ENCODE results near the gene PGLYRP4.

The PGLYRP4 gene, protein sequence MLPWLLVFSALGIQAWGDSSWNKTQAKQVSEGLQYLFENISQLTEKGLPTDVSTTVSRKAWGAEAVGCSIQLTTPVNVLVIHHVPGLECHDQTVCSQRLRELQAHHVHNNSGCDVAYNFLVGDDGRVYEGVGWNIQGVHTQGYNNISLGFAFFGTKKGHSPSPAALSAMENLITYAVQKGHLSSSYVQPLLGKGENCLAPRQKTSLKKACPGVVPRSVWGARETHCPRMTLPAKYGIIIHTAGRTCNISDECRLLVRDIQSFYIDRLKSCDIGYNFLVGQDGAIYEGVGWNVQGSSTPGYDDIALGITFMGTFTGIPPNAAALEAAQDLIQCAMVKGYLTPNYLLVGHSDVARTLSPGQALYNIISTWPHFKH

DNA sequence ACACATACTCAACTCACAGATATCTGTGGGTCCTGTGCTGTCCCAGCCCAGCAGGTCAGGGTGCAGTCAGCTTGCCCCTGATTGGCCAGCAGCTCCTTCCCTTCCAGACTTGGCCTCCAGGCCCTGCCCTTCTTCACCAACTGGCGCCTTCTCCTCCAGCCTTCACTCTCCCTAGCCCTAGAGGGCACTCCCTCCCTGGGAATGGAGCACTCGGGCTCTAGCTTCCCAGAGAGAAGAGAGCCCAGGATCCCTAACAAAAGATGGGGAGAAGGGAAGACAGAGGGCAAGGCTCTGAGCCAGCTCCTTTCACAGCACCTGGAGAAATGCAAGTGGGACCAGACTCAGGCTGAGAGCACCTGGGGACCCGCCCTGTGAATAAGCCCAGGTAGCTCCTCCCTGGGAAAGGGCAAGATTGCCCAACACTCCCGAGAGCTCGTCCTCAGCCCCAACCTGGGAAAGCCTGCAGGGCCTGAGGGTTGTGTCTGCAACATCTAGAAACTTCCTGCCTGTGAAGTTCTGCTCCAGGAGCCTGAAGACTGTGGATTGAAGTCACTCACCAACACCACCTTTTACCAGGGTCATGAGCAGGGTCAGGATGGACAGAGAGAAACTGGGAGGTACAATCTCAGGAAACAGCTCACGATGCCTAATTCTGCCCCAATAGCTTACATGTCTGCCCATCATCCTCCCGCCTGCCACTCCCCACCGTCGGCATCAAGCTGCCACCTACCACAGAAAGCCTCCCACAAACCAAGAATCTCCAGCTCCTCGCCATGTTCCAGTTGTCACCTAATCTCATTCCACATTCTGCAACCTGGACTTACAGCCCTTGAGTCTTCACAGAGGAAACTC lies at the start of gene PGLYRP4:
Gene PGLYRP4 (minus strand): TSS at position 331 of the 852 bp plus-strand sequence. CDS start 909 bp downstream, outside the sequence.
- POLR2A ChIA-PET: no interaction called here
- Histone ChIP-seq H3K4me1 (ENCODE audit: control insufficient read depth, insufficient read depth, low read length) (no peaks in the 10 kb centered on the region), H3K27ac (ENCODE audit: extremely low read depth, low read depth, low read length) (no peak within 1 kb of the TSS), H3K9me3 (ENCODE audit: control insufficient read depth, insufficient read depth, low read depth, low read length) (no peaks in the 10 kb centered on the region), H3K4me3 (ENCODE audit: low read depth, low read length) (no peak within 1 kb of the TSS), H3K36me3 (ENCODE audit: control insufficient read depth in 2 of 2, insufficient read depth in 1 of 2, low read length in 2 of 2) (no peaks in the 10 kb centered on the region)
- TF ChIP-seq ZNF292 (tag by site-specific recombination; IDR thresholded peaks at IDR 0.05; ENCODE audit: borderline replicate concordance, low read depth) (no peak), ZNF174 (tag by site-specific recombination; IDR thresholded peaks at IDR 0.05) (no peak), GFI1B (tag by site-specific recombination; IDR thresholded peaks at IDR 0.05) (no peak), ZSCAN30 (tag by site-specific recombination; IDR thresholded peaks at IDR 0.05) (no peak), ZNF311 (tag by site-specific recombination; IDR thresholded peaks at IDR 0.05; ENCODE audit: borderline replicate concordance) (no peak), ZNF132 (tag by site-specific recombination; IDR thresholded peaks at IDR 0.05; ENCODE audit: borderline replicate concordance) (no peak), ZNF561 (tag by site-specific recombination; IDR thresholded peaks at IDR 0.05; ENCODE audit: borderline replicate concordance) (no peak), ZNF324 (tag by site-specific recombination; IDR thresholded peaks at IDR 0.05) (no peak), ZNF837 (tag by site-specific recombination; IDR thresholded peaks at IDR 0.05) (no peak)
- TF ChIP-seq, protein P1, sequence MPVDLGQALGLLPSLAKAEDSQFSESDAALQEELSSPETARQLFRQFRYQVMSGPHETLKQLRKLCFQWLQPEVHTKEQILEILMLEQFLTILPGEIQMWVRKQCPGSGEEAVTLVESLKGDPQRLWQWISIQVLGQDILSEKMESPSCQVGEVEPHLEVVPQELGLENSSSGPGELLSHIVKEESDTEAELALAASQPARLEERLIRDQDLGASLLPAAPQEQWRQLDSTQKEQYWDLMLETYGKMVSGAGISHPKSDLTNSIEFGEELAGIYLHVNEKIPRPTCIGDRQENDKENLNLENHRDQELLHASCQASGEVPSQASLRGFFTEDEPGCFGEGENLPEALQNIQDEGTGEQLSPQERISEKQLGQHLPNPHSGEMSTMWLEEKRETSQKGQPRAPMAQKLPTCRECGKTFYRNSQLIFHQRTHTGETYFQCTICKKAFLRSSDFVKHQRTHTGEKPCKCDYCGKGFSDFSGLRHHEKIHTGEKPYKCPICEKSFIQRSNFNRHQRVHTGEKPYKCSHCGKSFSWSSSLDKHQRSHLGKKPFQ (tag by site-specific recombination; IDR thresholded peaks at IDR 0.05): no peak
- CTCF ChIA-PET: interaction anchor here (0.6 to 11.6 kb wide), 3 partner anchors 13 to 147 kb away, joined by 3 to 259 read pairs (median 3); no protein-coding TSS in a partner anchor

DNA sequence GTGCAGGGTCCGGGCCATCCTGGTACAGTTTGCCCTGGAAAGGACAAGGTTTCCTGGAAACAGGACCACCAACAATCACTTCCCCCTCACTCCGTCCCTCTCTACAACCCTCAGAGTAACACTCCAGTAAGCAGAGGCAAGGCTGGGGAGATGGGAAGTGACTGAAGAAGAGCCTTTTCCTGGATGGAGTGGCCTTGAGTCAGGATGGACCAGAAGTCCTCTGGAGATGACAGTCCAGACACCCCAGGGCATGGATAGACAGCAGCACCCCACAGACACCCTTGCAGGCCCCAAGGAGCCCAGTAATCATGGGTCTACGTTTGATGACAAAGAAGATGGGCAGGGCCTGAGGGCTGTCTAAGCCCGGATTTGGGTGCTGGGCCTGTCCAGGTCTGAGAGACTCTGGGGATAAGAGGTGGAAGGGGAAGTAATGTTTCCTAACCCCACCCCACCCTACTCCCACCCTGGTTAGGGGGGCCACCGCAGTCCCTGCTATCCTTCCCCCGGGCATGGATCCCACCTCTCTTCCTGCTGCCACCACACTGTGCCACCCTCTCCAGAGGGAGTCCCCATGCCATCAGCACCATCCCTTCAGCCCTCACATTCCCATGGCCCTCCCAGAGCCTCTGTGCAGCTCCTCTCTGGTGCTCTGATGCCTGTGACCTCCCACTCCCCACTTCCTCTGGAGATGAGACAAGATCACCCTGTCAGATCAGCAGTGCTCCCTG lies 49.4 kb upstream of the PGLYRP4 start:
- Histone ChIP-seq H3K27ac (ENCODE audit: extremely low read depth, low read depth, low read length) (no peak overlapping the region), H3K4me3 (ENCODE audit: low read depth, low read length) (no peak overlapping the region), H3K9me3 (ENCODE audit: control insufficient read depth, insufficient read depth, low read depth, low read length) (no peaks in the 10 kb centered on the region), H3K36me3 (ENCODE audit: control insufficient read depth in 2 of 2, insufficient read depth in 1 of 2, low read length in 2 of 2) (no peaks in the 10 kb centered on the region), H3K4me1 (ENCODE audit: control insufficient read depth, insufficient read depth, low read length) (no peaks in the 10 kb centered on the region)
- CTCF ChIA-PET: no interaction called here
- POLR2A ChIA-PET: no interaction called here
- TF ChIP-seq ZNF112 (tag by site-specific recombination; IDR thresholded peaks at IDR 0.05): no peak
- TF ChIP-seq, protein P1 (tag by site-specific recombination; IDR thresholded peaks at IDR 0.05): no peak
- TF ChIP-seq ZNF596 (tag by site-specific recombination; IDR thresholded peaks at IDR 0.05): no peak
- no peak for TF ChIP-seq ZNF391 (tag by site-specific recombination; IDR thresholded peaks at IDR 0.05; ENCODE audit: borderline replicate concordance, low read depth)
- TF ChIP-seq, protein P2, sequence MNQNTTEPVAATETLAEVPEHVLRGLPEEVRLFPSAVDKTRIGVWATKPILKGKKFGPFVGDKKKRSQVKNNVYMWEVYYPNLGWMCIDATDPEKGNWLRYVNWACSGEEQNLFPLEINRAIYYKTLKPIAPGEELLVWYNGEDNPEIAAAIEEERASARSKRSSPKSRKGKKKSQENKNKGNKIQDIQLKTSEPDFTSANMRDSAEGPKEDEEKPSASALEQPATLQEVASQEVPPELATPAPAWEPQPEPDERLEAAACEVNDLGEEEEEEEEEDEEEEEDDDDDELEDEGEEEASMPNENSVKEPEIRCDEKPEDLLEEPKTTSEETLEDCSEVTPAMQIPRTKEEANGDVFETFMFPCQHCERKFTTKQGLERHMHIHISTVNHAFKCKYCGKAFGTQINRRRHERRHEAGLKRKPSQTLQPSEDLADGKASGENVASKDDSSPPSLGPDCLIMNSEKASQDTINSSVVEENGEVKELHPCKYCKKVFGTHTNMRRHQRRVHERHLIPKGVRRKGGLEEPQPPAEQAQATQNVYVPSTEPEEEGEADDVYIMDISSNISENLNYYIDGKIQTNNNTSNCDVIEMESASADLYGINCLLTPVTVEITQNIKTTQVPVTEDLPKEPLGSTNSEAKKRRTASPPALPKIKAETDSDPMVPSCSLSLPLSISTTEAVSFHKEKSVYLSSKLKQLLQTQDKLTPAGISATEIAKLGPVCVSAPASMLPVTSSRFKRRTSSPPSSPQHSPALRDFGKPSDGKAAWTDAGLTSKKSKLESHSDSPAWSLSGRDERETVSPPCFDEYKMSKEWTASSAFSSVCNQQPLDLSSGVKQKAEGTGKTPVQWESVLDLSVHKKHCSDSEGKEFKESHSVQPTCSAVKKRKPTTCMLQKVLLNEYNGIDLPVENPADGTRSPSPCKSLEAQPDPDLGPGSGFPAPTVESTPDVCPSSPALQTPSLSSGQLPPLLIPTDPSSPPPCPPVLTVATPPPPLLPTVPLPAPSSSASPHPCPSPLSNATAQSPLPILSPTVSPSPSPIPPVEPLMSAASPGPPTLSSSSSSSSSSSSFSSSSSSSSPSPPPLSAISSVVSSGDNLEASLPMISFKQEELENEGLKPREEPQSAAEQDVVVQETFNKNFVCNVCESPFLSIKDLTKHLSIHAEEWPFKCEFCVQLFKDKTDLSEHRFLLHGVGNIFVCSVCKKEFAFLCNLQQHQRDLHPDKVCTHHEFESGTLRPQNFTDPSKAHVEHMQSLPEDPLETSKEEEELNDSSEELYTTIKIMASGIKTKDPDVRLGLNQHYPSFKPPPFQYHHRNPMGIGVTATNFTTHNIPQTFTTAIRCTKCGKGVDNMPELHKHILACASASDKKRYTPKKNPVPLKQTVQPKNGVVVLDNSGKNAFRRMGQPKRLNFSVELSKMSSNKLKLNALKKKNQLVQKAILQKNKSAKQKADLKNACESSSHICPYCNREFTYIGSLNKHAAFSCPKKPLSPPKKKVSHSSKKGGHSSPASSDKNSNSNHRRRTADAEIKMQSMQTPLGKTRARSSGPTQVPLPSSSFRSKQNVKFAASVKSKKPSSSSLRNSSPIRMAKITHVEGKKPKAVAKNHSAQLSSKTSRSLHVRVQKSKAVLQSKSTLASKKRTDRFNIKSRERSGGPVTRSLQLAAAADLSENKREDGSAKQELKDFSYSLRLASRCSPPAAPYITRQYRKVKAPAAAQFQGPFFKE (tag by site-specific recombination; IDR thresholded peaks at IDR 0.05; ENCODE audit: borderline replicate concordance): no peak
- TF ChIP-seq ZNF670 (tag by site-specific recombination; IDR thresholded peaks at IDR 0.05; ENCODE audit: low read depth): no peak
- TF ChIP-seq ZBTB17 (tag by site-specific recombination; IDR thresholded peaks at IDR 0.05): no peak

All from HEK293 (cell line).